ENCODE measurements around the gene RUNX2.

DNA sequence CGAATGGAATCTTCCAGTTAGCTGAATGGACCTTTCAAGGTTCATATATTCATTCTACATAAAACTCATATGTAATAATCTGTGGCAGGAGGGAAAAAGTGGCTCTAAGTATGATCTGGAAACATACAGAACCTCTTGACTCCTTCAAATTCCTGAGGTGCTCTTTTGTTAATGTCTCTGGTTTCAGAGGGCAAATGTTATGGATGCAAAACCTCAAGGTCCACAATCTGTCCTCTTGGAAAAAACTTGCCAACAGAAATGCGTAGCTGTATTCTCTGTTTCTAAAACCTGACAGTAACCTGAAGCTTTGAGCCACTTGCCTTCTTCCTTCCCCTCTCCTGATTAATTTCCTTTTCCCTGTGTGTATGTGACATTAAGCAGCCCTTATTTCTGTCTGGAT is 130.5 kb downstream of the RUNX2 start:
- no peak for TF ChIP-seq EZH2 (IDR thresholded peaks at IDR 0.05; ENCODE audit: low read depth, low read length, severe bottlenecking)
- no peak for TF ChIP-seq CTCF (IDR thresholded peaks at IDR 0.05; ENCODE audit: control extremely low read depth in 1 of 3, insufficient read depth in 1 of 3, low read depth in 1 of 3, low read length in 3 of 3)
- no peak for TF ChIP-seq SIN3A (conservative IDR thresholded peaks at IDR 0.05 in 1 of 2, IDR thresholded peaks at IDR 0.05 in 1 of 2; ENCODE audit: low read depth in 1 of 2, low read length in 2 of 2)
- no peak for TF ChIP-seq RAD21 (IDR thresholded peaks at IDR 0.05 in 1 of 2, conservative IDR thresholded peaks at IDR 0.05 in 1 of 2; ENCODE audit: low read depth in 2 of 2, low read length in 2 of 2)
- TF ChIP-seq SP2 (IDR thresholded peaks at IDR 0.05; ENCODE audit: low read length): no peak
- TF ChIP-seq YY1 (IDR thresholded peaks at IDR 0.05; ENCODE audit: low read depth, low read length): no peak
- no peak for TF ChIP-seq POLR2A (IDR thresholded peaks at IDR 0.05; ENCODE audit: control extremely low read depth in 1 of 2, low read depth in 2 of 2, low read length in 2 of 2)
- TF ChIP-seq HDAC2 (IDR thresholded peaks at IDR 0.05; ENCODE audit: borderline replicate concordance in 1 of 2, low read depth in 2 of 2, low read length in 2 of 2): no peak
- no peak for TF ChIP-seq NRF1 (IDR thresholded peaks at IDR 0.05; ENCODE audit: low read depth, low read length)
- TF ChIP-seq CBX8 (IDR thresholded peaks at IDR 0.05; ENCODE audit: borderline replicate concordance, low read depth, low read length): no peak
- TF ChIP-seq SRF (IDR thresholded peaks at IDR 0.05; ENCODE audit: low read depth, low read length): no peak

All from H1 (cell line).